SK-N-SH treated with all-trans-retinoic acid at 6 μM for 48 hours (cell line): ENCODE measurements around the gene MRPS14.

ENCODE experiments used
- CREB5 ChIP-seq: fragments of 250-450 bp; sonication (Bioruptor Pico); IDR thresholded peaks from 2 replicates; pipeline ENCODE4 v1.5.1; 2020; ENCODE audit warnings: low read depth, mild to moderate bottlenecking, moderate library complexity
- GLIS3 ChIP-seq: fragments of 250-450 bp; sonication (Bioruptor Pico); IDR thresholded peaks from 2 replicates; pipeline ENCODE4 v1.5.0; 2020; ENCODE audit warnings: mild to moderate bottlenecking, moderate library complexity
- PATZ1 ChIP-seq: fragments of 250-450 bp; sonication (Bioruptor Pico); IDR thresholded peaks from 2 replicates; pipeline ENCODE4 v1.8.0; 2020; ENCODE audit warnings: mild to moderate bottlenecking, moderate library complexity, borderline replicate concordance

- TF ChIP-seq CREB5 (CRISPR knock-in tag) (no peak), PATZ1 (CRISPR knock-in tag) (no peak), GLIS3 (no peak)
Observed at GRCh38 chr1:174971902-174972301, 51.3 kb downstream of the MRPS14 start.
